HCT116 (cell line): ENCODE data around the gene PLCG2. TPM values are rescaled to one million over a fixed set of nuclear protein-coding genes. Genes with fewer than 3 reads are reported as not detected.

Experiments
- ATAC-seq: fragments of 200-7000 bp; cut with Tn5 transposase; 2 replicates; pipeline ENCODE4 v1.9.1; 2020; ENCODE audit warnings: mild to moderate bottlenecking, moderate library complexity
- BruUV-seq: library from RNA; stranded (reverse); fragments of 400-500 nt; replicated peaks from 2 replicates; lab custom pipeline; 2021; lab: Mats Ljungman, UMichigan
- CTCF ChIA-PET: fragments of 300-600 bp; sonication (Branson Sonifier 250); formaldehyde crosslinking; loops from one replicate; lab custom pipeline; 2021; ENCODE audit warnings: antibody characterized with exemption; lab: Charles Lee
- POLR2A ChIA-PET: fragments of 300-600, 350-600 bp; sonication (Branson Sonifier 250); formaldehyde crosslinking; loops from one replicate; lab custom pipeline; 2021; ENCODE audit warnings: antibody characterized with exemption; lab: Charles Lee
- RAD21 ChIA-PET, 2 experiments: fragments of 300-600 bp; sonication (Branson Sonifier 250); formaldehyde crosslinking; loops; one replicate each; lab custom pipeline; 2023; ENCODE audit warnings: low total read pairs in 2 of 2; ENCODE audit not compliant: uncharacterized antibody in 2 of 2, unreplicated experiment in 2 of 2, low non-redundant PET in 1 of 2; lab: Charles Lee
- DNase-seq: peaks from one replicate; pipeline ENCODE4 v3.0.0-alpha.2; 2010; ENCODE audit warnings: low read depth, low spot score
- H2AFZ ChIP-seq: fragments of 200-600 bp; shearing (Covaris generic), sonication (generic); 2 replicates; pipeline ENCODE4 v1.6.1; 2017; ENCODE audit warnings: low read depth, mixed run types, mixed read lengths, antibody characterized with exemption, low read length; ENCODE audit not compliant: poor library complexity, severe bottlenecking
- H3K27ac ChIP-seq: 2 replicates; pipeline ENCODE4 v1.5.1; 2012; ENCODE audit warnings: low read depth, low read length
- H3K27me3 ChIP-seq: fragments of 200-600 bp; sonication (generic); 2 replicates; pipeline ENCODE4 v1.6.1; 2016; ENCODE audit warnings: mixed run types, low read length, mixed read lengths; ENCODE audit not compliant: insufficient read depth
- H3K36me3 ChIP-seq, 2 experiments: fragments of 200-500 bp in 1 of 2; fragments of 200-600 bp in 1 of 2; sonication (Bioruptor generic) in 1 of 2; sonication (generic) in 1 of 2; 2 replicates each; pipeline versions ENCODE4 v1.5.1 to v1.6.1; 2014 to 2016; ENCODE audit warnings: low read length in 2 of 2, inconsistent platforms in 1 of 2, mixed read lengths in 1 of 2, mixed run types in 1 of 2; ENCODE audit not compliant: insufficient read depth in 2 of 2, control insufficient read depth in 1 of 2
- H3K4me1 ChIP-seq, 2 experiments: fragments of 200-600 bp in 1 of 2; sonication (generic) in 1 of 2; 2 replicates each; pipeline versions ENCODE4 v1.5.1 to v1.6.1; 2012 to 2017; ENCODE audit warnings: low read length in 2 of 2, inconsistent platforms in 1 of 2, mild to moderate bottlenecking in 1 of 2, mixed read lengths in 1 of 2, mixed run types in 1 of 2, moderate library complexity in 1 of 2; ENCODE audit not compliant: insufficient read depth in 2 of 2, control insufficient read depth in 1 of 2
- H3K4me2 ChIP-seq: fragments of 200-600 bp; sonication (generic); 2 replicates; pipeline ENCODE4 v1.6.1; 2017; ENCODE audit warnings: mixed run types, low read length, mixed read lengths
- H3K4me3 ChIP-seq, 2 experiments: fragments of 200-600 bp in 1 of 2; sonication (generic) in 1 of 2; replicated peaks in 1 of 2; 2 replicates each; pipeline ENCODE4 v1.5.1; 2011 to 2016; ENCODE audit warnings: low read length in 2 of 2, control low read depth in 1 of 2, low read depth in 1 of 2, mild to moderate bottlenecking in 1 of 2, mixed read lengths in 1 of 2, mixed run types in 1 of 2
- H3K79me2 ChIP-seq: fragments of 200-600 bp; sonication (generic); 2 replicates; pipeline ENCODE4 v1.6.1; 2017; ENCODE audit warnings: mild to moderate bottlenecking, mixed run types, low read length, moderate library complexity, mixed read lengths; ENCODE audit not compliant: insufficient read depth
- H3K9ac ChIP-seq: fragments of 200-600 bp; sonication (generic); 2 replicates; pipeline ENCODE4 v1.6.1; 2016; ENCODE audit warnings: low read length, mixed read lengths
- H3K9me2 ChIP-seq: fragments of 200-600 bp; sonication (generic), shearing (Covaris generic); 2 replicates; pipeline ENCODE4 v1.6.1; 2017; ENCODE audit warnings: mixed run types, mild to moderate bottlenecking, moderate library complexity; ENCODE audit not compliant: insufficient read depth
- H3K9me3 ChIP-seq, 2 experiments: fragments of 200-500 bp in 1 of 2; fragments of 200-600 bp in 1 of 2; sonication (Bioruptor generic) in 1 of 2; sonication (generic) in 1 of 2; 2 replicates each; pipeline ENCODE4 v1.6.1; 2014 to 2017; ENCODE audit warnings: low read length in 2 of 2, mixed read lengths in 2 of 2, inconsistent platforms in 1 of 2, low read depth in 1 of 2, mild to moderate bottlenecking in 1 of 2, mixed run types in 1 of 2, moderate library complexity in 1 of 2; ENCODE audit not compliant: control insufficient read depth in 1 of 2, insufficient read depth in 1 of 2
- H4K20me1 ChIP-seq: fragments of 200-600 bp; sonication (generic), shearing (Covaris generic); 2 replicates; pipeline ENCODE4 v1.6.1; 2017; ENCODE audit warnings: mixed run types, mild to moderate bottlenecking, moderate library complexity; ENCODE audit not compliant: insufficient read depth
- ATF3 ChIP-seq: IDR thresholded peaks from 2 replicates; pipeline ENCODE4 v1.6.1; 2012
- EGR1 ChIP-seq: IDR thresholded peaks from 2 replicates; pipeline ENCODE4 v1.6.1; 2012; ENCODE audit warnings: low read depth
- EZH2 ChIP-seq: fragments of 200-600 bp; sonication (generic); IDR thresholded peaks from 2 replicates; pipeline ENCODE4 v1.6.1; 2017; ENCODE audit warnings: antibody characterized with exemption, mixed run types
- FOSL1 ChIP-seq: IDR thresholded peaks from 2 replicates; pipeline ENCODE4 v1.6.1; 2012; ENCODE audit warnings: low read depth
- JUND ChIP-seq: IDR thresholded peaks from 2 replicates; pipeline ENCODE4 v1.6.1; 2012
- MAX ChIP-seq: IDR thresholded peaks from 2 replicates; pipeline ENCODE4 v1.6.1; 2012
- POLR2AphosphoS5 ChIP-seq: IDR thresholded peaks from 2 replicates; pipeline ENCODE4 v1.6.1; 2011; ENCODE audit warnings: mild to moderate bottlenecking, low read depth, low read length, moderate library complexity
- RAD21 ChIP-seq: IDR thresholded peaks from 2 replicates; pipeline ENCODE4 v1.6.1; 2012; ENCODE audit warnings: low read depth, mild to moderate bottlenecking
- REST ChIP-seq: IDR thresholded peaks from 2 replicates; pipeline ENCODE4 v1.6.1; 2012; ENCODE audit warnings: low read depth
- TCF7L2 ChIP-seq: IDR thresholded peaks from 2 replicates; pipeline ENCODE4 v1.7.0; 2011; ENCODE audit warnings: borderline replicate concordance, inconsistent platforms; ENCODE audit not compliant: insufficient read depth, insufficient read length; ENCODE audit errors: extremely low read depth
- YY1 ChIP-seq: IDR thresholded peaks from 2 replicates; pipeline ENCODE4 v1.6.1; 2011; ENCODE audit warnings: low read length, low read depth, moderate library complexity, mild to moderate bottlenecking; ENCODE audit not compliant: insufficient replicate concordance; ENCODE audit errors: extremely low read depth
- ZBTB33 ChIP-seq: IDR thresholded peaks from 2 replicates; pipeline ENCODE4 v1.6.1; 2011; ENCODE audit warnings: mild to moderate bottlenecking, low read length, moderate library complexity; ENCODE audit not compliant: insufficient replicate concordance; ENCODE audit errors: extremely low read depth
- ZFX ChIP-seq: fragments of 450-650 bp; IDR thresholded peaks from 2 replicates; pipeline ENCODE4 v1.6.1; 2017
- intact Hi-C: fragments of 100-400 bp; cut with micrococcal nuclease; formaldehyde crosslinking; loops from 2 replicates; pipeline ENCODE4 v1.10.0; 2022
- total RNA-seq: library from RNA; stranded (reverse); gene quantifications from one replicate; pipeline ENCODE4 v1.2.1, GENCODE V29; 2021; ENCODE audit not compliant: unreplicated experiment

PLCG2 gene
- total RNA-seq, 1 experiment from 2014 or later = 31.2 TPM

- no peaks in the 10 kb centered on the region for H4K20me1 ChIP-seq
- ChIA-PET POLR2A (no interaction called here), RAD21 (no interaction called here), CTCF (interaction anchor here (1.6 kb wide), 1 partner anchor 21 kb away, joined by 8 read pairs; no protein-coding TSS in a partner anchor)
- H3K36me3 ChIP-seq = peaks cover 0 to 6% of the 10 kb centered on the region in 2 experiments; a peak in 1 of 4 replicates
- no peaks in the 10 kb centered on the region for H3K9me3 ChIP-seq
- H3K79me2 ChIP-seq = no peaks in the 10 kb centered on the region
- no peak overlapping the region for H2AFZ ChIP-seq
- no peaks in the 10 kb centered on the region for H3K27me3 ChIP-seq
- no peak overlapping the region for H3K4me3 ChIP-seq
- DNase-seq (no peak), ATAC-seq (no peak)
- TF ChIP-seq POLR2AphosphoS5 = no peak
- TF ChIP-seq MAX = no peak
- no peak for TF ChIP-seq YY1
- TF ChIP-seq JUND = no peak
- no peaks in the 10 kb centered on the region for H3K4me1 ChIP-seq
- no peaks in the 10 kb centered on the region for H3K9me2 ChIP-seq
- H3K27ac ChIP-seq = no peak overlapping the region
- H3K9ac ChIP-seq = no peak overlapping the region
- intact Hi-C loops = no loop called here
- H3K4me2 ChIP-seq = no peak overlapping the region
- no TSS peak for BruUV-seq
Observed at GRCh38 chr16:81894592-81894991, 115.5 kb downstream of the PLCG2 start.

GRCh38 chr16:81896902-81897301 lies 117.8 kb downstream of the PLCG2 start:
- RAD21 ChIA-PET = no interaction called here
- no peak for TF ChIP-seq JUND
- no peak for TF ChIP-seq RAD21
- no peak for TF ChIP-seq ZBTB33
- no peak for TF ChIP-seq ZFX
- no peak for TF ChIP-seq ATF3
- TF ChIP-seq POLR2AphosphoS5 = no peak
- TF ChIP-seq TCF7L2 = no peak
- no peak for TF ChIP-seq MAX
- TF ChIP-seq REST = no peak
- TF ChIP-seq EGR1 = no peak
- TF ChIP-seq EZH2 = no peak
- no peak for TF ChIP-seq FOSL1

More at GRCh38 chr16:81896902-81897301, 117.8 kb downstream of the PLCG2 start:
- CTCF ChIA-PET = interaction anchor here (1.3 kb wide), 1 partner anchor 9 kb away, joined by 5 read pairs; no protein-coding TSS in a partner anchor
- ATAC-seq (no peak), DNase-seq (no peak)
- Histone ChIP-seq H3K27me3 (no peaks in the 10 kb centered on the region), H4K20me1 (no peaks in the 10 kb centered on the region), H3K4me2 (no peak overlapping the region), H3K36me3 (peaks cover 0 to 2% of the 10 kb centered on the region in 2 experiments; a peak in 1 of 4 replicates), H3K9me2 (no peaks in the 10 kb centered on the region), H3K79me2 (no peaks in the 10 kb centered on the region), H2AFZ (no peak overlapping the region), H3K9me3 (no peaks in the 10 kb centered on the region), H3K4me1 (no peaks in the 10 kb centered on the region), H3K27ac (no peak overlapping the region), H3K9ac (no peak overlapping the region), H3K4me3 (no peak overlapping the region)
- POLR2A ChIA-PET = no interaction called here
- intact Hi-C loops = no loop called here
- BruUV-seq = no TSS peak
